ENCODE results near the gene DHX30. TPM values are rescaled to one million over a fixed set of nuclear protein-coding genes. Genes with fewer than 3 reads are reported as not detected.

The DHX30 gene
- total RNA-seq, 6 donors from 2014 or later = 57.0 to 105 (median 72.8) TPM

- H3K9me3 ChIP-seq = no peaks in the 10 kb centered on the region
- H3K27ac ChIP-seq = no peak overlapping the region
- no peaks in the 10 kb centered on the region for H3K27me3 ChIP-seq
- WGBS, 2 donors = 93% methylated on average over 16 of the region's 16 CpGs
- H3K4me1 ChIP-seq = peaks cover 0 to 5% (median 0%) of the 10 kb centered on the region in 4 donors
- H3K4me3 ChIP-seq = no peak overlapping the region
- no peak for ATAC-seq (ENCODE audit: low FRiP score in 2 of 2)
- TF ChIP-seq EP300 (IDR thresholded peaks at IDR 0.05) (no peak), CTCF (IDR thresholded peaks at IDR 0.05) (no peak), POLR2A (IDR thresholded peaks at IDR 0.05) (no peak), POLR2AphosphoS5 (IDR thresholded peaks at IDR 0.05) (no peak)
- no peak for DNase-seq
- no peaks in the 10 kb centered on the region for H3K36me3 ChIP-seq
These were observed 11.6 kb upstream of the DHX30 start for GRCh38 chr3:47791193-47791855.

GRCh38 chr3:47792699-47793098 lies 10.2 kb upstream of the DHX30 start:
- Histone ChIP-seq H3K4me1 (peaks cover 0 to 5% (median 0%) of the 10 kb centered on the region in 4 donors), H3K36me3 (no peaks in the 10 kb centered on the region), H3K9me3 (no peaks in the 10 kb centered on the region), H3K4me3 (no peak overlapping the region), H3K27ac (no peak overlapping the region), H3K27me3 (no peaks in the 10 kb centered on the region)
- WGBS, 2 donors = 96 to 97% methylated on average over 2 of the region's 2 CpGs
- no peak for TF ChIP-seq EP300 (IDR thresholded peaks at IDR 0.05)
- no peak for TF ChIP-seq CTCF (IDR thresholded peaks at IDR 0.05)
- no peak for TF ChIP-seq POLR2AphosphoS5 (IDR thresholded peaks at IDR 0.05)
- TF ChIP-seq POLR2A (IDR thresholded peaks at IDR 0.05) = no peak
- ATAC-seq (ENCODE audit: low FRiP score in 2 of 2) = no peak
- no peak for DNase-seq

- ATAC-seq (ENCODE audit: low FRiP score in 2 of 2) = no peak
- no peak for TF ChIP-seq POLR2A (IDR thresholded peaks at IDR 0.05)
- no peak for TF ChIP-seq CTCF (IDR thresholded peaks at IDR 0.05)
- no peak for TF ChIP-seq EP300 (IDR thresholded peaks at IDR 0.05)
- no peak for TF ChIP-seq POLR2AphosphoS5 (IDR thresholded peaks at IDR 0.05)
These were observed 8.4 kb upstream of the DHX30 start for GRCh38 chr3:47794544-47794943.

GRCh38 chr3:47799733-47800132 lies 3.2 kb upstream of the DHX30 start:
- Histone ChIP-seq H3K27me3 (no peaks in the 10 kb centered on the region), H3K4me3 (no peak overlapping the region), H3K9me3 (no peaks in the 10 kb centered on the region), H3K36me3 (no peaks in the 10 kb centered on the region), H3K27ac (no peak overlapping the region), H3K4me1 (peaks cover 11 to 21% (median 14%) of the 10 kb centered on the region in 4 donors)
- ATAC-seq (ENCODE audit: low FRiP score in 2 of 2) = no peak
- 75 to 91% methylated on average over 4 of the region's 4 CpGs for WGBS, 2 donors
- no peak for DNase-seq
- no peak for TF ChIP-seq POLR2A (IDR thresholded peaks at IDR 0.05)
- no peak for TF ChIP-seq POLR2AphosphoS5 (IDR thresholded peaks at IDR 0.05)
- TF ChIP-seq EP300 (IDR thresholded peaks at IDR 0.05) = no peak
- no peak for TF ChIP-seq CTCF (IDR thresholded peaks at IDR 0.05)

More at GRCh38 chr3:47794544-47794943, 8.4 kb upstream of the DHX30 start:
- Histone ChIP-seq H3K4me3 (no peak overlapping the region), H3K9me3 (no peaks in the 10 kb centered on the region), H3K36me3 (no peaks in the 10 kb centered on the region), H3K4me1 (no peaks in the 10 kb centered on the region), H3K27me3 (no peaks in the 10 kb centered on the region), H3K27ac (no peak overlapping the region)
- WGBS, 2 donors = 80 to 88% methylated on average over 4 of the region's 4 CpGs
- no peak for DNase-seq

Measured in upper lobe of left lung (tissue), 6 donors.